Liver (tissue), 9 donors: Measurements from ENCODE around the gene MPP7. TPM values are rescaled to one million over a fixed set of nuclear protein-coding genes. Genes with fewer than 3 reads are reported as not detected.

Experiments
- DNase-seq: peaks from one replicate; pipeline ENCODE4 v3.0.0-alpha.2; 2017; ENCODE audit warnings: low spot score
- H3K27ac ChIP-seq, 2 donors: one replicate each; pipeline ENCODE4 v1.7.0; 2013; ENCODE audit warnings: inconsistent platforms in 2 of 2, low read length in 2 of 2, control low read depth in 1 of 2, low read depth in 1 of 2, mild to moderate bottlenecking in 1 of 2
- H3K27me3 ChIP-seq, 4 donors: one replicate each; pipeline versions ENCODE4 v1.6.1 to v1.7.0; 2013; ENCODE audit warnings: low read length in 3 of 4, inconsistent platforms in 1 of 4, mild to moderate bottlenecking in 1 of 4, moderate library complexity in 1 of 4; ENCODE audit not compliant: control insufficient read depth in 4 of 4, insufficient read depth in 4 of 4
- H3K36me3 ChIP-seq, 4 donors: one replicate each; pipeline versions ENCODE4 v1.6.1 to v1.7.0; 2013; ENCODE audit warnings: low read length in 3 of 4, mild to moderate bottlenecking in 3 of 4, low read depth in 1 of 4, moderate library complexity in 1 of 4; ENCODE audit not compliant: control insufficient read depth in 4 of 4, insufficient read depth in 3 of 4
- H3K4me1 ChIP-seq, 4 donors: one replicate each; pipeline versions ENCODE4 v1.6.1 to v1.7.0; 2013; ENCODE audit warnings: low read length in 3 of 4, mild to moderate bottlenecking in 3 of 4, moderate library complexity in 1 of 4; ENCODE audit not compliant: control insufficient read depth in 4 of 4, insufficient read depth in 4 of 4
- H3K4me3 ChIP-seq, 3 donors: one replicate each; pipeline versions ENCODE4 v1.6.1 to v1.7.0; 2013; ENCODE audit warnings: low read length in 3 of 3, control low read depth in 1 of 3, low read depth in 1 of 3, mild to moderate bottlenecking in 1 of 3
- H3K9ac ChIP-seq, 2 donors: one replicate each; pipeline ENCODE4 v1.7.0; 2013; ENCODE audit warnings: low read length in 2 of 2, mild to moderate bottlenecking in 2 of 2, moderate library complexity in 2 of 2, control low read depth in 1 of 2, low read depth in 1 of 2
- H3K9me3 ChIP-seq, 4 donors: one replicate each; pipeline versions ENCODE4 v1.6.1 to v1.7.0; 2013; ENCODE audit warnings: low read length in 3 of 4; ENCODE audit not compliant: control insufficient read depth in 4 of 4
- FOXA1 ChIP-seq: IDR thresholded peaks from 2 replicates; pipeline ENCODE4 v1.6.1; 2016; ENCODE audit warnings: antibody characterized with exemption
- FOXA2 ChIP-seq: IDR thresholded peaks from 2 replicates; pipeline ENCODE4 v1.6.1; 2016; ENCODE audit warnings: antibody characterized with exemption
- GABPA ChIP-seq, 2 donors: IDR thresholded peaks in 1 of 2; conservative IDR thresholded peaks in 1 of 2; 2 replicates each; pipeline ENCODE4 v1.6.1; 2016; ENCODE audit warnings: antibody characterized with exemption in 2 of 2, mild to moderate bottlenecking in 1 of 2, moderate library complexity in 1 of 2
- HNF4A ChIP-seq, 2 donors: conservative IDR thresholded peaks; 2 replicates each; pipeline ENCODE4 v1.6.1; 2016; ENCODE audit warnings: antibody characterized with exemption in 2 of 2, mild to moderate bottlenecking in 2 of 2
- HNF4G ChIP-seq: IDR thresholded peaks from 2 replicates; pipeline ENCODE4 v1.6.1; 2016; ENCODE audit warnings: antibody characterized with exemption
- JUND ChIP-seq, 2 donors: IDR thresholded peaks; 2 replicates each; pipeline ENCODE4 v1.6.1; 2016; ENCODE audit warnings: antibody characterized with exemption in 2 of 2
- NR2F2 ChIP-seq: IDR thresholded peaks from 2 replicates; pipeline ENCODE4 v1.6.1; 2016; ENCODE audit warnings: antibody characterized with exemption
- RAD21 ChIP-seq, 2 donors: IDR thresholded peaks; 2 replicates each; pipeline ENCODE4 v1.6.1; 2016; ENCODE audit warnings: antibody characterized with exemption in 2 of 2, mild to moderate bottlenecking in 2 of 2
- RXRA ChIP-seq, 2 donors: IDR thresholded peaks; 2 replicates each; pipeline ENCODE4 v1.6.1; 2017 to 2018; ENCODE audit warnings: antibody characterized with exemption in 2 of 2, mild to moderate bottlenecking in 1 of 2
- SP1 ChIP-seq: IDR thresholded peaks from 2 replicates; pipeline ENCODE4 v1.6.1; 2018; ENCODE audit warnings: antibody characterized with exemption, mild to moderate bottlenecking
- YY1 ChIP-seq: IDR thresholded peaks from 2 replicates; pipeline ENCODE4 v1.6.1; 2016; ENCODE audit warnings: antibody characterized with exemption, mild to moderate bottlenecking
- WGBS: extraction: QIAGEN DNeasy Blood & Tissue Kit; methylation state at CpG from one replicate; pipeline ENCODE4 v1.1.7; 2013; 5-methylcytosine and 5-hydroxymethylcytosine counted together
- polyA plus RNA-seq, 2 donors: library from polyadenylated mRNA; stranded (reverse) in 1 of 2; unstranded in 1 of 2; fragments of 200-250 nt in 1 of 2; fragments of >200 nt in 1 of 2; fragmentation: Nextera tagmentation in 1 of 2; extraction: Ambion mirVana in 1 of 2; gene quantifications; one replicate each; pipeline versions ENCODE4 v1.2.1 to v1.2.3, GENCODE V29; 2013 to 2015
- total RNA-seq, 2 donors: library from RNA; depleted of rRNA; stranded (reverse); fragments of >200 nt; gene quantifications; one replicate each; pipeline ENCODE4 v1.2.3, GENCODE V29; 2014
- TF ChIP-seq, protein P1 (sequence below): fragments of 150-350 bp; IDR thresholded peaks from 2 replicates; pipeline ENCODE4 v1.5.1; 2017; ENCODE audit warnings: improper control_type of control experiment, low read depth, low read length; ENCODE audit not compliant: missing input control
- TF ChIP-seq, protein P2 (sequence below): IDR thresholded peaks from 2 replicates; pipeline ENCODE4 v1.6.1; 2016; ENCODE audit warnings: antibody characterized with exemption
- TF ChIP-seq, protein P3 (sequence below): IDR thresholded peaks from 2 replicates; pipeline ENCODE4 v1.6.1; 2016; ENCODE audit warnings: antibody characterized with exemption
- TF ChIP-seq, protein P4 (sequence below): IDR thresholded peaks from 2 replicates; pipeline ENCODE4 v1.6.1; 2016; ENCODE audit warnings: antibody characterized with exemption, mild to moderate bottlenecking
- donor health status: healthy.
- donor health status: healthy.
- donor health status: healthy.
- donor health status: healthy.
- donor health status: healthy.

Gene MPP7
- total and polyA plus RNA-seq, 4 donors: 0.69 to 3.8 (median 2.5) TPM

DNA sequence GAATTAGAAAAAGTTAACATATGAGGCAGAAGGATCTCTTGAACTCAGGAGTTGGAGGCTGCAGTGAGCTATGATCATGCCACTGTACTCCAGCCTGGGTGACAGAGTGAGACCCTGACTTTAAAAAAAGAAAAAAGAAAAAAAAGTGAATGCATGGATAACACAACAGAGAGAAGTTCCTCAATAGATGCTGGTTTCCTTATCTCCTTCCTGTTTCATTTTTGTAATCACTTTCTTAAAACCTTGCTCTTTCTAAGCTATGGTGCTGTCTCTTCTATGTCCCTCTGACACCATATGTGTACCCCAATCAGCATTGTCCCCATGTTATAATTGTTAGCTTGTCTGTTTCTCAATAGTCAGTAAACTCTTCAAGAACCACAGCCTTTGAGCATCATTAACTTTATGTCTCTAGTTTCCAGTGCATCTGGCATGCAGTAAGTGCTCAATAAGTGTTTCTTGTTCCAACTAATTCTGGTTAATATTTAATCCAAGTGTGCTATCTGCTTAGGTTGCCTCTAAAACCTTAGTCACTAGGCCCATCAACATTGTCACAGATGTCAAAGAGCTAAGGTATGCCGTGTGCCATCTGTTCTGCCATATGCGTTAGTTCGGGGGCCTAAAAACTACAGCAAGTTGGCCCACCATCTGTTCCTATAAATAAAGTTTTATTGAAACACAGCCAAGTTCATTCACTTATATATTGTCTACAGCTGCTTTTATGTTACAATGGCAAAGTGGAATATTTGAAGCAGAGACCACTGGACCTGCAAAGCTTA is 36.2 kb downstream of the MPP7 start:
- TF ChIP-seq, protein P1, sequence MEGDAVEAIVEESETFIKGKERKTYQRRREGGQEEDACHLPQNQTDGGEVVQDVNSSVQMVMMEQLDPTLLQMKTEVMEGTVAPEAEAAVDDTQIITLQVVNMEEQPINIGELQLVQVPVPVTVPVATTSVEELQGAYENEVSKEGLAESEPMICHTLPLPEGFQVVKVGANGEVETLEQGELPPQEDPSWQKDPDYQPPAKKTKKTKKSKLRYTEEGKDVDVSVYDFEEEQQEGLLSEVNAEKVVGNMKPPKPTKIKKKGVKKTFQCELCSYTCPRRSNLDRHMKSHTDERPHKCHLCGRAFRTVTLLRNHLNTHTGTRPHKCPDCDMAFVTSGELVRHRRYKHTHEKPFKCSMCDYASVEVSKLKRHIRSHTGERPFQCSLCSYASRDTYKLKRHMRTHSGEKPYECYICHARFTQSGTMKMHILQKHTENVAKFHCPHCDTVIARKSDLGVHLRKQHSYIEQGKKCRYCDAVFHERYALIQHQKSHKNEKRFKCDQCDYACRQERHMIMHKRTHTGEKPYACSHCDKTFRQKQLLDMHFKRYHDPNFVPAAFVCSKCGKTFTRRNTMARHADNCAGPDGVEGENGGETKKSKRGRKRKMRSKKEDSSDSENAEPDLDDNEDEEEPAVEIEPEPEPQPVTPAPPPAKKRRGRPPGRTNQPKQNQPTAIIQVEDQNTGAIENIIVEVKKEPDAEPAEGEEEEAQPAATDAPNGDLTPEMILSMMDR: no peak
- TF ChIP-seq, protein P2, sequence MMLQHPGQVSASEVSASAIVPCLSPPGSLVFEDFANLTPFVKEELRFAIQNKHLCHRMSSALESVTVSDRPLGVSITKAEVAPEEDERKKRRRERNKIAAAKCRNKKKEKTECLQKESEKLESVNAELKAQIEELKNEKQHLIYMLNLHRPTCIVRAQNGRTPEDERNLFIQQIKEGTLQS: no peak
- no peak for TF ChIP-seq RXRA (IDR thresholded peaks at IDR 0.05)
- TF ChIP-seq FOXA1: no peak
- no peak for TF ChIP-seq GABPA (IDR thresholded peaks at IDR 0.05 in 1 of 2, conservative IDR thresholded peaks at IDR 0.05 in 1 of 2)
- TF ChIP-seq FOXA2: no peak
- TF ChIP-seq, protein P3, sequence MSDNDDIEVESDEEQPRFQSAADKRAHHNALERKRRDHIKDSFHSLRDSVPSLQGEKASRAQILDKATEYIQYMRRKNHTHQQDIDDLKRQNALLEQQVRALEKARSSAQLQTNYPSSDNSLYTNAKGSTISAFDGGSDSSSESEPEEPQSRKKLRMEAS: no peak
- H3K27ac ChIP-seq: no peak overlapping the region

DNA sequence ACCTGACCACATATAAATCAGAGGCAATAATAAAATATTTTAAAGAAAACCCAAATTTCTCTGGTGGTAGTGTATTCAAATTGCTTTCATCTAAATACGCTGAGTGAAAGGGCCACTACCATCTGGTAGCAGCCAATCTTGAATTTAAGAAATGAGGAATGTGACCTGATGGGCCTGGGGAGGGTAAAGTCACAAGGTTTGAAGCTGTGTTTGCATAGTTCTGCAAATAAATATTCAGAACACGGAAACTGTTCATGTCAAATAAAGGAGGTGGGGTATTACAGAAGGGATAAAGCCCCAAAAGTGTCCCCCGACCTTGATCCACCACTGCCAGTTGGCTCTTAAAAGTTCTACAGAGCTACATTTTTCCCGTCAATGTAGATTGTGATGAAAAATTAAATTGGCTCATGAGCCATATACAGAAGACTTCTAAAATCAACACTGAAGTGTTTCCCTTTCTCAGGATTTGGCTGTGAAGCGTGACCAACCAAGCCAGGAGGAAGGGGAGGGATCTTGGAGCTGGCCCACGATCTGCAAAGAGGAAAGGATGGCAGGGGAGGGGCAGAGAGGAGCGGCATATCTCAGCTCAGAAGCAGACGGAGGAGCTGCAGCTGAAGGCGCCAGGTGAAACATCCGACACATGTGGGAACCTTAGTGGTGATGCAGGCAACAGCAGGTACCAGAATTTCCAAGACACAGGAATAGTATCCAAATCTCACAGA is 39.6 kb downstream of the MPP7 start:
- DNase-seq: no peak
- TF ChIP-seq FOXA2 (peak; percentile 13), HNF4G (no peak), HNF4A (conservative IDR thresholded peaks at IDR 0.05) (peak in 1 of 2 donors; percentile 12), SP1 (peak; percentile 28)
- Histone ChIP-seq H3K4me1 (peaks cover 2 to 7% (median 3%) of the 10 kb centered on the region in 4 donors), H3K36me3 (no peaks in the 10 kb centered on the region), H3K9ac (no peak overlapping the region), H3K9me3 (no peaks in the 10 kb centered on the region), H3K27me3 (no peaks in the 10 kb centered on the region), H3K4me3 (no peak overlapping the region), H3K27ac (no peak overlapping the region)
- 40% methylated on average over 10 of the region's 10 CpGs for WGBS

More for the DNA sequence above, 36.2 kb downstream of the MPP7 start:
- Histone ChIP-seq H3K9me3 (no peaks in the 10 kb centered on the region), H3K9ac (no peak overlapping the region), H3K27me3 (no peaks in the 10 kb centered on the region), H3K36me3 (no peaks in the 10 kb centered on the region), H3K4me3 (no peak overlapping the region), H3K4me1 (peaks cover 2 to 7% (median 3%) of the 10 kb centered on the region in 4 donors)
- WGBS: 97% methylated on average over 3 of the region's 3 CpGs
- no peak for DNase-seq

DNA sequence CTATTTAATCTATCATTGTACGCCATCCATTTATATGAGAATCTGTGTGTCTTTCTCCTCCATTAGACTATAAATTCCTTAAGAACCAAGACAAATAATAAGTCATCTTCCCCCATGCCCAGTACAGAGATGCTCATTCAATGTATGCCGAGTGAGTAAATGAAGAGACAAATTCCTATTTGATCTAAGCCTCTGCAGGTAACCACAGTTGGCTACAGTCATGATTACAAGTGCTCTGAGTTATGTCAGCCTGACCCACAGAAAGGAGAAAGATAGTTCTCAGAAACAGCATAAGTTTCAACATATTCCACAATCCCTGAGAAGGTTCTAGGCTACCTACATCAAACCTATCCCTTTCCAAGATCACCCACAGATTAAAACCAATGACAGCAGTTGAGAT is 46.1 kb downstream of the MPP7 start:
- no peak for DNase-seq

More for the DNA sequence above, 46.1 kb downstream of the MPP7 start:
- Histone ChIP-seq H3K4me3 (no peak overlapping the region), H3K9ac (no peak overlapping the region), H3K36me3 (no peaks in the 10 kb centered on the region), H3K27me3 (no peaks in the 10 kb centered on the region), H3K27ac (no peak overlapping the region), H3K4me1 (no peaks in the 10 kb centered on the region), H3K9me3 (no peaks in the 10 kb centered on the region)
- TF ChIP-seq, protein P3: no peak
- TF ChIP-seq FOXA1 (no peak), NR2F2 (no peak), YY1 (no peak), HNF4G (no peak), JUND (IDR thresholded peaks at IDR 0.05) (no peak), HNF4A (conservative IDR thresholded peaks at IDR 0.05) (no peak), FOXA2 (no peak), RAD21 (IDR thresholded peaks at IDR 0.05) (no peak)
- TF ChIP-seq, protein P4, sequence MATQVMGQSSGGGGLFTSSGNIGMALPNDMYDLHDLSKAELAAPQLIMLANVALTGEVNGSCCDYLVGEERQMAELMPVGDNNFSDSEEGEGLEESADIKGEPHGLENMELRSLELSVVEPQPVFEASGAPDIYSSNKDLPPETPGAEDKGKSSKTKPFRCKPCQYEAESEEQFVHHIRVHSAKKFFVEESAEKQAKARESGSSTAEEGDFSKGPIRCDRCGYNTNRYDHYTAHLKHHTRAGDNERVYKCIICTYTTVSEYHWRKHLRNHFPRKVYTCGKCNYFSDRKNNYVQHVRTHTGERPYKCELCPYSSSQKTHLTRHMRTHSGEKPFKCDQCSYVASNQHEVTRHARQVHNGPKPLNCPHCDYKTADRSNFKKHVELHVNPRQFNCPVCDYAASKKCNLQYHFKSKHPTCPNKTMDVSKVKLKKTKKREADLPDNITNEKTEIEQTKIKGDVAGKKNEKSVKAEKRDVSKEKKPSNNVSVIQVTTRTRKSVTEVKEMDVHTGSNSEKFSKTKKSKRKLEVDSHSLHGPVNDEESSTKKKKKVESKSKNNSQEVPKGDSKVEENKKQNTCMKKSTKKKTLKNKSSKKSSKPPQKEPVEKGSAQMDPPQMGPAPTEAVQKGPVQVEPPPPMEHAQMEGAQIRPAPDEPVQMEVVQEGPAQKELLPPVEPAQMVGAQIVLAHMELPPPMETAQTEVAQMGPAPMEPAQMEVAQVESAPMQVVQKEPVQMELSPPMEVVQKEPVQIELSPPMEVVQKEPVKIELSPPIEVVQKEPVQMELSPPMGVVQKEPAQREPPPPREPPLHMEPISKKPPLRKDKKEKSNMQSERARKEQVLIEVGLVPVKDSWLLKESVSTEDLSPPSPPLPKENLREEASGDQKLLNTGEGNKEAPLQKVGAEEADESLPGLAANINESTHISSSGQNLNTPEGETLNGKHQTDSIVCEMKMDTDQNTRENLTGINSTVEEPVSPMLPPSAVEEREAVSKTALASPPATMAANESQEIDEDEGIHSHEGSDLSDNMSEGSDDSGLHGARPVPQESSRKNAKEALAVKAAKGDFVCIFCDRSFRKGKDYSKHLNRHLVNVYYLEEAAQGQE: no peak
- WGBS: 96% methylated on average over 2 of the region's 2 CpGs
